Skin epidermis (tissue), 12 donors: Measurements from ENCODE around the gene MUC22.
"Not testable (repeated sequence)": the region's sequence is repeated elsewhere in the genome, so short reads cannot be mapped to it uniquely, and the experiment has no call there.

Experiments
- H3K27ac ChIP-seq, 21 experiments: fragments of 200-600 bp; sonication (generic) in 11 of 21; one replicate each; pipeline ENCODE4 v1.5.0; 2020; ENCODE audit warnings: mild to moderate bottlenecking in 3 of 21, inconsistent platforms in 2 of 21, moderate library complexity in 2 of 21
- H3K4me3 ChIP-seq, 7 experiments: fragments of 200-600 bp; sonication (generic) in 2 of 7; one replicate each; pipeline ENCODE4 v1.5.0; 2020; ENCODE audit warnings: inconsistent platforms in 2 of 7, mild to moderate bottlenecking in 2 of 7, moderate library complexity in 1 of 7

MUC22 gene

GRCh38 chr6:31033075-31033474 is 22.8 kb downstream of the MUC22 start:
- Histone ChIP-seq H3K4me3 (no peak overlapping the region), H3K27ac (no peak overlapping the region)

GRCh38 chr6:31035862-31036497 is 25.7 kb downstream of the MUC22 start:
- Histone ChIP-seq H3K4me3 (no peak overlapping the region), H3K27ac (no peak overlapping the region)

- no peak overlapping the region for H3K27ac ChIP-seq
- H3K4me3 ChIP-seq, result no peak overlapping the region
These were observed 26.9 kb downstream of the MUC22 start for GRCh38 chr6:31037169-31037568.

- no peak overlapping the region for H3K4me3 ChIP-seq
- H3K27ac ChIP-seq, result no peak overlapping the region
These were observed 27.4 kb downstream of the MUC22 start for GRCh38 chr6:31037682-31038081.

GRCh38 chr6:31038559-31038958 is 28.3 kb downstream of the MUC22 start:
- Histone ChIP-seq H3K4me3 (no peak overlapping the region), H3K27ac (no peak overlapping the region)

- Histone ChIP-seq H3K4me3 (no peak overlapping the region), H3K27ac (no peak overlapping the region)
These were observed 30.5 kb downstream of the MUC22 start for GRCh38 chr6:31040801-31041200.

GRCh38 chr6:31041372-31041974 is 31.2 kb downstream of the MUC22 start:
- H3K27ac ChIP-seq, result no peak overlapping the region
- no peak overlapping the region for H3K4me3 ChIP-seq

- Histone ChIP-seq H3K4me3 (no peak overlapping the region), H3K27ac (peak overlapping the region in 1 of 21 experiments; percentile 26)
These were observed 32.5 kb downstream of the MUC22 start for GRCh38 chr6:31042806-31043205.

- H3K4me3 ChIP-seq, result no peak overlapping the region
- no peak overlapping the region for H3K27ac ChIP-seq
These were observed 37.8 kb downstream of the MUC22 start for GRCh38 chr6:31048099-31048498.

- no peak overlapping the region for H3K4me3 ChIP-seq
- no peak overlapping the region for H3K27ac ChIP-seq
These were observed 39.2 kb downstream of the MUC22 start for GRCh38 chr6:31049518-31049917.

GRCh38 chr6:31053187-31053586 is 42.9 kb downstream of the MUC22 start:
- not testable (repeated sequence) for H3K4me3 ChIP-seq, H3K27ac ChIP-seq

GRCh38 chr6:31053873-31054272 is 43.6 kb downstream of the MUC22 start:
- Histone ChIP-seq H3K27ac (no peak overlapping the region), H3K4me3 (no peak overlapping the region)

GRCh38 chr6:31055441-31055840 is 45.2 kb downstream of the MUC22 start:
- no peak overlapping the region for H3K27ac ChIP-seq
- no peak overlapping the region for H3K4me3 ChIP-seq

- H3K4me3 ChIP-seq, result no peak overlapping the region
- H3K27ac ChIP-seq, result peak overlapping the region in 1 of 21 experiments; percentile 18
These were observed 47.2 kb downstream of the MUC22 start for GRCh38 chr6:31057426-31058003.

- H3K27ac ChIP-seq, result no peak overlapping the region
- no peak overlapping the region for H3K4me3 ChIP-seq
These were observed 48.0 kb downstream of the MUC22 start for GRCh38 chr6:31058128-31058894.

GRCh38 chr6:31060145-31060544 is 49.9 kb downstream of the MUC22 start:
- H3K27ac ChIP-seq, result no peak overlapping the region
- H3K4me3 ChIP-seq, result no peak overlapping the region

GRCh38 chr6:31063906-31064435 is 53.7 kb downstream of the MUC22 start:
- Histone ChIP-seq H3K4me3 (no peak overlapping the region), H3K27ac (no peak overlapping the region)

- no peak overlapping the region for H3K27ac ChIP-seq
- no peak overlapping the region for H3K4me3 ChIP-seq
These were observed 55.3 kb downstream of the MUC22 start for GRCh38 chr6:31065556-31065955.

- not testable (repeated sequence) for H3K4me3 ChIP-seq, H3K27ac ChIP-seq
These were observed 56.8 kb downstream of the MUC22 start for GRCh38 chr6:31067028-31067427.

- not testable (repeated sequence) for H3K27ac ChIP-seq, H3K4me3 ChIP-seq
These were observed 57.8 kb downstream of the MUC22 start for GRCh38 chr6:31067891-31068668.
